ENCODE measurements around the gene HPCAL4. TPM values are rescaled to one million over a fixed set of nuclear protein-coding genes. Genes with fewer than 3 reads are reported as not detected.

Gene HPCAL4
- total and polyA plus RNA-seq, 2 donors from 2014 or later, result 3.9 to 5.2 TPM

DNA sequence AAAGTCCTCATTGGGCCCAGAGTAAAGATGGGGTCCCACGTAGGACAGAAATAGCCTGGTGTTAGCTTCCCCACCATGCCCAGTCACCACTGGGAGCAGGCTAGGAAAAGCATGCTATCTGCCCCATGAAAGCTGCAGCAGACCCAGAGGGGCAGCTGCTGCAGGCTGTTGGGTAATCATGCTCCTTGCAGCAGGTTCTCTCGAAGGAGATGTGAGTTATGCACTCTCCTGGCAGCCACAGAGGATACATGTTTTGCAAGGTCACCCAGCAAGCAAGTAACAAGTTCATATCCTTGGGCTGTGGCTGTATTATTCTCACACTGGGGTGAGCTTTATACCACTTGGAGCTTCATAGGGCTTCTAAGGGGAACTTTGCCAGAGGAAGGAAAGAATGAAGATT lies 42.7 kb downstream of the HPCAL4 start:
- TF ChIP-seq, protein P1, sequence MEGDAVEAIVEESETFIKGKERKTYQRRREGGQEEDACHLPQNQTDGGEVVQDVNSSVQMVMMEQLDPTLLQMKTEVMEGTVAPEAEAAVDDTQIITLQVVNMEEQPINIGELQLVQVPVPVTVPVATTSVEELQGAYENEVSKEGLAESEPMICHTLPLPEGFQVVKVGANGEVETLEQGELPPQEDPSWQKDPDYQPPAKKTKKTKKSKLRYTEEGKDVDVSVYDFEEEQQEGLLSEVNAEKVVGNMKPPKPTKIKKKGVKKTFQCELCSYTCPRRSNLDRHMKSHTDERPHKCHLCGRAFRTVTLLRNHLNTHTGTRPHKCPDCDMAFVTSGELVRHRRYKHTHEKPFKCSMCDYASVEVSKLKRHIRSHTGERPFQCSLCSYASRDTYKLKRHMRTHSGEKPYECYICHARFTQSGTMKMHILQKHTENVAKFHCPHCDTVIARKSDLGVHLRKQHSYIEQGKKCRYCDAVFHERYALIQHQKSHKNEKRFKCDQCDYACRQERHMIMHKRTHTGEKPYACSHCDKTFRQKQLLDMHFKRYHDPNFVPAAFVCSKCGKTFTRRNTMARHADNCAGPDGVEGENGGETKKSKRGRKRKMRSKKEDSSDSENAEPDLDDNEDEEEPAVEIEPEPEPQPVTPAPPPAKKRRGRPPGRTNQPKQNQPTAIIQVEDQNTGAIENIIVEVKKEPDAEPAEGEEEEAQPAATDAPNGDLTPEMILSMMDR (IDR thresholded peaks at IDR 0.05; ENCODE audit: borderline replicate concordance, extremely low read depth, insufficient read depth), result no peak
- Histone ChIP-seq H3K27me3 (ENCODE audit: control insufficient read depth, insufficient read depth, low read length) (no peaks in the 10 kb centered on the region), H3K36me3 (ENCODE audit: control insufficient read depth in 2 of 3, insufficient read depth in 3 of 3, low read length in 3 of 3) (no peaks in the 10 kb centered on the region), H3K4me3 (ENCODE audit: low read length in 3 of 3) (no peak overlapping the region), H3K9ac (ENCODE audit: low read length in 3 of 3) (no peak overlapping the region), H3K27ac (ENCODE audit: low read depth in 2 of 2, low read length in 2 of 2) (no peak overlapping the region), H3K4me1 (ENCODE audit: control insufficient read depth in 2 of 3, insufficient read depth in 2 of 3, low read depth in 1 of 3, low read length in 3 of 3) (peaks cover 0 to 12% (median 0%) of the 10 kb centered on the region in 3 donors), H3K9me3 (ENCODE audit: control insufficient read depth in 2 of 3, insufficient read depth in 1 of 3, low read length in 3 of 3) (no peaks in the 10 kb centered on the region)
- FAIRE-seq (no peak), DNase-seq (no peak)
- intact Hi-C loops (cut with DNase I), result no loop called here

DNA sequence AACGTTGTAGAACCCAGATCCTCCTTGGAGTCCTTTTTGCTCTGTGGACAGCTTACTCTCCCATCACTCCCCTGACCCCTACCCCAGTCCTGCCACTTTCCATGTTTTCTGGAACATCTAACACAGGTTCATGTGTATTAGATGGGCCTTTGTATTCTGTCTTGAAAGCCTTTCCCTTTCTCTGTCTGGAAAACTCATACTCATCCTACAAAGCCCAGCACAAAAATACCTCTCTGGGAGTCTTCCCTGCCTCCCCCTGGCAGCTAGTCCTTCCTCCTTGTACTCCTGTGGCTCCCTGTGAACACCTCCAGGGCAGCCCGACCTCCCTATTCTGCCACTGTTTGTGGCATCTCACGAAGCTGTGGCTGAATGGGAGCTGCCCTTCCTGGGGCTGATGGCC lies 44.0 kb downstream of the HPCAL4 start:
- Histone ChIP-seq H3K4me3 (ENCODE audit: low read length in 3 of 3) (no peak overlapping the region), H3K9ac (ENCODE audit: low read length in 3 of 3) (no peak overlapping the region), H3K27ac (ENCODE audit: low read depth in 2 of 2, low read length in 2 of 2) (peak overlapping the region in 1 of 2 donors; percentile 51), H3K27me3 (ENCODE audit: control insufficient read depth, insufficient read depth, low read length) (no peaks in the 10 kb centered on the region), H3K9me3 (ENCODE audit: control insufficient read depth in 2 of 3, insufficient read depth in 1 of 3, low read length in 3 of 3) (no peaks in the 10 kb centered on the region), H3K4me1 (ENCODE audit: control insufficient read depth in 2 of 3, insufficient read depth in 2 of 3, low read depth in 1 of 3, low read length in 3 of 3) (peaks cover 0 to 9% (median 0%) of the 10 kb centered on the region in 3 donors), H3K36me3 (ENCODE audit: control insufficient read depth in 2 of 3, insufficient read depth in 3 of 3, low read length in 3 of 3) (no peaks in the 10 kb centered on the region)
- intact Hi-C loops (cut with DNase I), result no loop called here
- DNase-seq (no peak), FAIRE-seq (no peak)
- TF ChIP-seq, protein P1 (IDR thresholded peaks at IDR 0.05; ENCODE audit: borderline replicate concordance, extremely low read depth, insufficient read depth), result no peak

- no peak overlapping the region for H3K4me3 ChIP-seq (ENCODE audit: low read length in 3 of 3)
- no peaks in the 10 kb centered on the region for H3K36me3 ChIP-seq (ENCODE audit: control insufficient read depth in 2 of 3, insufficient read depth in 3 of 3, low read length in 3 of 3)
- FAIRE-seq, result no peak
- H3K9ac ChIP-seq (ENCODE audit: low read length in 3 of 3), result no peak overlapping the region
- peak overlapping the region; percentile 51 to 82 for H3K27ac ChIP-seq (ENCODE audit: low read depth in 2 of 2, low read length in 2 of 2)
- H3K27me3 ChIP-seq (ENCODE audit: control insufficient read depth, insufficient read depth, low read length), result no peaks in the 10 kb centered on the region
- peaks cover 0 to 9% (median 0%) of the 10 kb centered on the region in 3 donors for H3K4me1 ChIP-seq (ENCODE audit: control insufficient read depth in 2 of 3, insufficient read depth in 2 of 3, low read depth in 1 of 3, low read length in 3 of 3)
- intact Hi-C loops (cut with DNase I), result no loop called here
- no peaks in the 10 kb centered on the region for H3K9me3 ChIP-seq (ENCODE audit: control insufficient read depth in 2 of 3, insufficient read depth in 1 of 3, low read length in 3 of 3)
- DNase-seq, result peak; percentile 88 to 93 (median 90)
- TF ChIP-seq, protein P1 (IDR thresholded peaks at IDR 0.05; ENCODE audit: borderline replicate concordance, extremely low read depth, insufficient read depth), result no peak
Measured at GRCh38 chr1:39646232-39647081, 44.8 kb downstream of the HPCAL4 start.
